Cardiac muscle cell (in vitro differentiated cells and primary cell): ENCODE measurements around the gene TBX6. TPM values are rescaled to one million over a fixed set of nuclear protein-coding genes. Genes with fewer than 3 reads are reported as not detected.

Source experiments
- DNase-seq, 2 donors: peaks; one replicate each; pipeline versions ENCODE4 v3.0.0 to v3.0.0-alpha.2; 2010 to 2017; ENCODE audit warnings: low read depth in 1 of 2, low spot score in 1 of 2
- H3K27ac ChIP-seq: fragments of 200-600 bp; sonication (generic); 2 replicates; pipeline ENCODE4 v1.5.1; 2016
- H3K27me3 ChIP-seq: fragments of 200-600 bp; sonication (generic); 2 replicates; pipeline ENCODE4 v1.6.0; 2016; ENCODE audit warnings: control low read depth
- H3K36me3 ChIP-seq: fragments of 200-600 bp; sonication (generic); 2 replicates; pipeline ENCODE4 v1.5.1; 2016; ENCODE audit warnings: control low read depth
- H3K4me1 ChIP-seq: fragments of 200-600 bp; sonication (generic); 2 replicates; pipeline ENCODE4 v1.8.1; 2017; ENCODE audit warnings: low read depth, mild to moderate bottlenecking, mixed run types
- H3K4me3 ChIP-seq: fragments of 200-600 bp; sonication (generic); 2 replicates; pipeline ENCODE4 v1.5.1; 2016; ENCODE audit warnings: mild to moderate bottlenecking
- H3K9me3 ChIP-seq: fragments of 200-600 bp; sonication (generic); 2 replicates; pipeline ENCODE4 v1.5.1; 2017; ENCODE audit warnings: low read depth, mild to moderate bottlenecking, control low read depth
- CTCF ChIP-seq: IDR thresholded peaks from 2 replicates; pipeline ENCODE4 v1.5.1; 2012; ENCODE audit warnings: low read depth, mild to moderate bottlenecking, low read length
- polyA plus RNA-seq: library from polyadenylated mRNA; unstranded; fragments of >200 nt; fragmentation: Nextera tagmentation; extraction: Ambion mirVana; gene quantifications from 2 replicates; pipeline ENCODE4 v1.2.1, GENCODE V29; 2016
- total RNA-seq: library from RNA; depleted of rRNA; stranded (reverse); fragments of >200 nt; gene quantifications from 2 replicates; pipeline ENCODE4 v1.2.3, GENCODE V29; 2016

TBX6 gene
- total and polyA plus RNA-seq, 2 experiments from 2014 or later = 2.2 to 5.0 TPM

- no peak for TF ChIP-seq CTCF
- no peak for DNase-seq
- H3K36me3 ChIP-seq = peaks cover 20% of the 10 kb centered on the region
- H3K4me1 ChIP-seq = no peaks in the 10 kb centered on the region
- H3K4me3 ChIP-seq = no peak overlapping the region
- H3K27me3 ChIP-seq = no peaks in the 10 kb centered on the region
- H3K27ac ChIP-seq = no peak overlapping the region
- H3K9me3 ChIP-seq = no peaks in the 10 kb centered on the region
Observed at GRCh38 chr16:30085247-30085646, 6.5 kb downstream of the TBX6 start.

- Histone ChIP-seq H3K4me3 (no peak overlapping the region), H3K9me3 (no peaks in the 10 kb centered on the region), H3K36me3 (peaks cover 22% of the 10 kb centered on the region), H3K27ac (no peak overlapping the region), H3K27me3 (no peaks in the 10 kb centered on the region), H3K4me1 (no peaks in the 10 kb centered on the region)
- no peak for TF ChIP-seq CTCF
- DNase-seq = no peak
Observed at GRCh38 chr16:30084816-30085159, 6.9 kb downstream of the TBX6 start.

- Histone ChIP-seq H3K9me3 (no peaks in the 10 kb centered on the region), H3K27ac (no peak overlapping the region), H3K4me1 (no peaks in the 10 kb centered on the region), H3K4me3 (no peak overlapping the region), H3K36me3 (peaks cover 27% of the 10 kb centered on the region), H3K27me3 (no peaks in the 10 kb centered on the region)
- no peak for DNase-seq
- no peak for TF ChIP-seq CTCF
Observed at GRCh38 chr16:30084096-30084815, 7.5 kb downstream of the TBX6 start.

- Histone ChIP-seq H3K27me3 (no peaks in the 10 kb centered on the region), H3K4me1 (no peaks in the 10 kb centered on the region), H3K9me3 (no peaks in the 10 kb centered on the region), H3K36me3 (peaks cover 28% of the 10 kb centered on the region), H3K4me3 (no peak overlapping the region), H3K27ac (no peak overlapping the region)
- DNase-seq = no peak
- TF ChIP-seq CTCF = no peak
Observed at GRCh38 chr16:30083216-30084055, 8.3 kb downstream of the TBX6 start.

- no peak for DNase-seq
- H3K36me3 ChIP-seq = peaks cover 28% of the 10 kb centered on the region
Observed at GRCh38 chr16:30082545-30083090, 9.1 kb downstream of the TBX6 start.

More at GRCh38 chr16:30082545-30083090, 9.1 kb downstream of the TBX6 start:
- Histone ChIP-seq H3K4me1 (no peaks in the 10 kb centered on the region), H3K4me3 (no peak overlapping the region), H3K27ac (no peak overlapping the region), H3K27me3 (no peaks in the 10 kb centered on the region), H3K9me3 (no peaks in the 10 kb centered on the region)
- no peak for TF ChIP-seq CTCF
